HepG2 (cell line): ENCODE results near the gene FMNL2. TPM values are rescaled to one million over a fixed set of nuclear protein-coding genes. Genes with fewer than 3 reads are reported as not detected.

ENCODE experiments used
- CENPX ChIP-seq: sonication (generic); formaldehyde crosslinking; IDR thresholded peaks from 2 replicates; pipeline ENCODE4 v1.9.0; 2021; ENCODE audit warnings: mild to moderate bottlenecking, missing genetic modification reagents, moderate library complexity
- FUBP1 ChIP-seq: sonication (generic); formaldehyde crosslinking; IDR thresholded peaks from 2 replicates; pipeline ENCODE4 v1.5.1; 2020; ENCODE audit warnings: missing genetic modification reagents, mild to moderate bottlenecking, borderline replicate concordance
- MXD3 ChIP-seq: IDR thresholded peaks from 2 replicates; pipeline ENCODE4 v1.6.1; 2016; ENCODE audit warnings: mild to moderate bottlenecking, missing biosample characterization, missing genetic modification reagents
- TFDP2 ChIP-seq: sonication (generic); formaldehyde crosslinking; IDR thresholded peaks from 2 replicates; pipeline ENCODE4 v1.4.0; 2020; ENCODE audit warnings: missing genetic modification reagents
- THAP7 ChIP-seq: sonication (generic); formaldehyde crosslinking; IDR thresholded peaks from 2 replicates; pipeline ENCODE4 v1.8.1; 2023; ENCODE audit warnings: mild to moderate bottlenecking, missing genetic modification reagents
- ZBTB44 ChIP-seq: sonication (generic); formaldehyde crosslinking; IDR thresholded peaks from 2 replicates; pipeline ENCODE4 v1.4.0; 2020; ENCODE audit warnings: missing genetic modification reagents
- ZNF644 ChIP-seq: IDR thresholded peaks from 2 replicates; pipeline ENCODE4 v1.6.1; 2016; ENCODE audit warnings: low read depth
- polyA plus RNA-seq, 8 experiments: library from polyadenylated mRNA; depleted of rRNA in 3 of 8; stranded (reverse) in 7 of 8; unstranded in 1 of 8; fragments of >200 nt; fragmentation: Illumina TruSeq in 4 of 8; extraction: Trizol in 4 of 8; gene quantifications; 2 replicates each; pipeline versions ENCODE4 v1.2.1 to v1.2.3, GENCODE V29; 2011 to 2016; ENCODE audit warnings: low read depth in 4 of 8, missing spikeins in 1 of 8, mixed read lengths in 1 of 8; ENCODE audit not compliant: insufficient read depth in 1 of 8
- total RNA-seq, 5 experiments: library from RNA; depleted of rRNA; stranded (reverse); fragments of >200 nt; fragmentation: Illumina TruSeq; extraction: Trizol; gene quantifications; 2 replicates each; pipeline ENCODE4 v1.2.3, GENCODE V29; 2016; ENCODE audit warnings: low read depth in 1 of 5

Gene FMNL2
- total and polyA plus RNA-seq, 2 of the 13 experiments (the other 11 are each of a cell fraction or from before 2014, with no cell fraction given): 66.5 to 67.7 TPM

- TF ChIP-seq ZBTB44 (CRISPR knock-in tag): no peak
- no peak for TF ChIP-seq TFDP2
- TF ChIP-seq FUBP1: no peak
- no peak for TF ChIP-seq CENPX
- TF ChIP-seq THAP7 (CRISPR knock-in tag): no peak
- no peak for TF ChIP-seq ZNF644 (CRISPR knock-in tag)
- no peak for TF ChIP-seq MXD3 (CRISPR knock-in tag)
These were observed 96.6 kb downstream of the FMNL2 start (continued) for GRCh38 chr2:152431370-152432098.
